ENCODE measurements around the gene CEACAM7. TPM values are rescaled to one million over a fixed set of nuclear protein-coding genes. Genes with fewer than 3 reads are reported as not detected.

Gene CEACAM7
- total and polyA plus RNA-seq, 2 of the 13 experiments (the other 11 are each of a cell fraction or from before 2014, with no cell fraction given) = not detected

- in situ Hi-C loops (cut with HindIII; ENCODE audit: extremely low pct_ligation_motif_present, low pct_unique_long_range_greater_than_20kb) = no loop called here
- CTCF ChIA-PET (ENCODE audit: low intra/inter-chr PET ratio, low total read pairs) = no interaction called here
- TF ChIP-seq ZBTB40 (IDR thresholded peaks at IDR 0.05) (no peak), ZBTB40 (CRISPR knock-in tag; IDR thresholded peaks at IDR 0.05) (no peak), NR2C2 (CRISPR knock-in tag; IDR thresholded peaks at IDR 0.05; ENCODE audit: borderline replicate concordance) (no peak), STAG1 (CRISPR knock-in tag; IDR thresholded peaks at IDR 0.05) (no peak), ZBTB20 (CRISPR knock-in tag; IDR thresholded peaks at IDR 0.05; ENCODE audit: borderline replicate concordance, low read depth) (no peak), SKIL (CRISPR knock-in tag; IDR thresholded peaks at IDR 0.05; ENCODE audit: borderline replicate concordance) (no peak), PRDM15 (CRISPR knock-in tag; IDR thresholded peaks at IDR 0.05) (no peak), SUZ12 (IDR thresholded peaks at IDR 0.05; ENCODE audit: low read depth, low read length) (no peak)
These were observed 59.9 kb downstream of the CEACAM7 start for GRCh38 chr19:41627966-41628675.

More at GRCh38 chr19:41627966-41628675, 59.9 kb downstream of the CEACAM7 start:
- H3K27me3 ChIP-seq (ENCODE audit: control insufficient read depth in 1 of 2, insufficient read depth in 2 of 2, low read length in 2 of 2) = 0 out of 5 replicates have a peak, but pooled peaks cover 0 to 3% of the 10 kb centered on the region in 2 experiments
- no peaks in the 10 kb centered on the region for H3K36me3 ChIP-seq (replicated peaks in 1 of 2; ENCODE audit: control insufficient read depth in 1 of 2, insufficient read depth in 2 of 2, low read length in 2 of 2)
- no peak overlapping the region for H3K27ac ChIP-seq (ENCODE audit: extremely low read length, insufficient read depth, low read length)
- FAIRE-seq = no peak
- no peaks in the 10 kb centered on the region for H3K4me1 ChIP-seq (ENCODE audit: insufficient read depth, low read length)
- intact Hi-C loops (cut with micrococcal nuclease; ENCODE audit: unreplicated experiment) = no loop called here
- POLR2A ChIA-PET = no interaction called here
- no peak for ATAC-seq
- DNase-seq (ENCODE audit: low spot score) = no peak
- no peak overlapping the region for H3K4me3 ChIP-seq (replicated peaks in 1 of 3; ENCODE audit: insufficient read depth in 1 of 3, low read depth in 2 of 3, low read length in 3 of 3)
- H2AFZ ChIP-seq (ENCODE audit: low read length) = no peak overlapping the region
- H3K9me3 ChIP-seq (ENCODE audit: low read length) = peaks cover 21% of the 10 kb centered on the region
- 0% methylated on average over 5 of the region's 8 CpGs for WGBS (ENCODE audit: low lambda C conversion rate)
- BruUV-seq (replicated peaks) = no TSS peak
- H3K4me2 ChIP-seq (ENCODE audit: low read depth, low read length) = no peak overlapping the region
- no peaks in the 10 kb centered on the region for H3K79me2 ChIP-seq (ENCODE audit: insufficient read depth, low read length)
- no peaks in the 10 kb centered on the region for H4K20me1 ChIP-seq (ENCODE audit: insufficient read depth, low read length)
- no peak overlapping the region for H3K9ac ChIP-seq (ENCODE audit: insufficient read depth, low read depth, low read length)

All from HepG2 (cell line).